GM12878 (cell line): ENCODE measurements around the gene ACTL6B. TPM values are rescaled to one million over a fixed set of nuclear protein-coding genes. Genes with fewer than 3 reads are reported as not detected.

ENCODE experiments used
- ATAC-seq: fragments of 200-7000 bp; cut with Tn5 transposase; 3 replicates; pipeline ENCODE4 v1.9.1; 2020; ENCODE audit warnings: mild to moderate bottlenecking, moderate library complexity
- BruUV-seq: library from RNA; stranded (reverse); fragments of 400-500 nt; replicated peaks from 2 replicates; lab custom pipeline; 2021; lab: Mats Ljungman, UMichigan
- CTCF ChIA-PET: fragments of 300-600 bp; sonication (Branson Sonifier 250); formaldehyde crosslinking; extraction: SDS; loops from one replicate; lab custom pipeline; 2021; ENCODE audit warnings: inconsistent platforms; lab: Yijun Ruan, JAX
- POLR2A ChIA-PET: fragments of 350-600 bp; formaldehyde crosslinking; extraction: SDS; loops from one replicate; lab custom pipeline; 2021; ENCODE audit warnings: inconsistent platforms; lab: Charles Lee
- RAD21 ChIA-PET: fragments of 300-600 bp; sonication (Branson Sonifier 250); formaldehyde crosslinking; loops from one replicate; lab custom pipeline; 2023; ENCODE audit warnings: antibody characterized with exemption; ENCODE audit not compliant: unreplicated experiment; lab: Charles Lee
- SMC1A ChIA-PET: fragments of 300-600 bp; sonication (Branson Sonifier 250); formaldehyde crosslinking; loops from one replicate; lab custom pipeline; 2023; ENCODE audit not compliant: unreplicated experiment, uncharacterized antibody; lab: Charles Lee
- DNase-seq: peaks from one replicate; pipeline ENCODE4 v3.0.0-alpha.2; 2011; ENCODE audit warnings: low read depth, low spot score
- FAIRE-seq: peaks from 3 replicates; lab custom pipeline; 2011; peaks lifted over from hg19 to GRCh38; lab: Jason Lieb, UNC
- H2AFZ ChIP-seq: 2 replicates; pipeline ENCODE4 v1.6.0; 2011; ENCODE audit warnings: low read depth, low read length, control low read depth; ENCODE audit not compliant: control insufficient read depth
- H3K27ac ChIP-seq: 2 replicates; pipeline ENCODE4 v1.5.1; 2011; ENCODE audit warnings: control low read depth; ENCODE audit not compliant: control insufficient read depth, insufficient read depth
- H3K27me3 ChIP-seq, 2 experiments: replicated peaks in 1 of 2; 2 replicates each; pipeline versions ENCODE4 v1.6.0 to v1.6.1; 2011; ENCODE audit warnings: low read length in 1 of 2; ENCODE audit not compliant: control insufficient read depth in 2 of 2, insufficient read depth in 2 of 2
- H3K36me3 ChIP-seq, 2 experiments: 2 replicates each; pipeline ENCODE4 v1.5.1; 2011; ENCODE audit warnings: low read length in 1 of 2; ENCODE audit not compliant: control insufficient read depth in 2 of 2, insufficient read depth in 2 of 2
- H3K4me1 ChIP-seq: 2 replicates; pipeline ENCODE4 v1.6.1; 2011; ENCODE audit warnings: mild to moderate bottlenecking, low read length, moderate library complexity, mixed read lengths; ENCODE audit not compliant: control insufficient read depth, insufficient read depth
- H3K4me2 ChIP-seq: 2 replicates; pipeline ENCODE4 v1.6.0; 2011; ENCODE audit warnings: control low read depth; ENCODE audit not compliant: control insufficient read depth, insufficient read depth
- H3K4me3 ChIP-seq: fragments of 200-600 bp; sonication (generic); 2 replicates; pipeline ENCODE4 v1.5.1; 2016
- H3K79me2 ChIP-seq: 2 replicates; pipeline ENCODE4 v1.6.0; 2011; ENCODE audit warnings: low read length; ENCODE audit not compliant: control insufficient read depth, insufficient read depth
- H3K9ac ChIP-seq: 2 replicates; pipeline ENCODE4 v1.8.0; 2011; ENCODE audit warnings: low read length, control low read depth, mixed read lengths; ENCODE audit not compliant: control insufficient read depth, insufficient read depth
- H3K9me3 ChIP-seq: replicated peaks from 3 replicates; pipeline ENCODE4 v1.5.1; 2011; ENCODE audit warnings: mild to moderate bottlenecking, low read length; ENCODE audit not compliant: control insufficient read depth, insufficient read depth
- H4K20me1 ChIP-seq: 2 replicates; pipeline ENCODE4 v1.6.0; 2011; ENCODE audit not compliant: control insufficient read depth, insufficient read depth
- BCL3 ChIP-seq: IDR thresholded peaks from 2 replicates; pipeline ENCODE4 v1.6.1; 2011; ENCODE audit warnings: borderline replicate concordance, low read depth, mild to moderate bottlenecking, moderate library complexity, low read length; ENCODE audit not compliant: insufficient read depth, poor library complexity, severe bottlenecking
- BCLAF1 ChIP-seq: fragments of 450-650 bp; IDR thresholded peaks from 2 replicates; pipeline ENCODE4 v1.6.1; 2017; ENCODE audit warnings: antibody characterized with exemption, mild to moderate bottlenecking, moderate library complexity
- CHD1 ChIP-seq: IDR thresholded peaks from 2 replicates; pipeline ENCODE4 v1.6.1; 2012; ENCODE audit warnings: low read depth, low read length, improper control_type of control experiment
- CREB1 ChIP-seq: IDR thresholded peaks from 2 replicates; pipeline ENCODE4 v1.6.1; 2012; ENCODE audit warnings: low read depth, mild to moderate bottlenecking, inconsistent platforms
- JUNB ChIP-seq: IDR thresholded peaks from 2 replicates; pipeline ENCODE4 v1.6.1; 2016; ENCODE audit warnings: antibody characterized with exemption, mild to moderate bottlenecking
- SKIL ChIP-seq: fragments of 450-650 bp; IDR thresholded peaks from 2 replicates; pipeline ENCODE4 v1.6.1; 2017; ENCODE audit warnings: mild to moderate bottlenecking, low read depth, inconsistent platforms; ENCODE audit not compliant: poor library complexity, severe bottlenecking
- ZZZ3 ChIP-seq: IDR thresholded peaks from 2 replicates; pipeline ENCODE4 v1.6.1; 2011; ENCODE audit warnings: low read depth; ENCODE audit not compliant: control insufficient read depth, insufficient read length
- WGBS: methylation state at CpG from one replicate; pipeline ENCODE4 v1.1.6; 2016; ENCODE audit warnings: low lambda C conversion rate; ENCODE audit not compliant: insufficient replicate concordance, insufficient coverage; ENCODE audit errors: missing lambda C conversion rate; 5-methylcytosine and 5-hydroxymethylcytosine counted together
- in situ Hi-C: fragments of 300-500 bp; cut with MboI; formaldehyde crosslinking; loops from 9 replicates; pipeline ENCODE4 v1.14.3; 2018; ENCODE audit warnings: mixed read lengths
- intact Hi-C: fragments of 100-400 bp; cut with micrococcal nuclease; formaldehyde crosslinking; loops from one replicate; pipeline ENCODE4 v1.14.2; 2022; ENCODE audit not compliant: unreplicated experiment
- polyA plus RNA-seq, 11 experiments: library from polyadenylated mRNA; depleted of rRNA in 4 of 11; unstranded in 6 of 11; stranded (reverse) in 5 of 11; fragments of >200 nt; fragmentation: Nextera tagmentation in 4 of 11; fragmentation: Illumina TruSeq in 1 of 11; extraction: Ambion mirVana in 4 of 11; extraction: Trizol in 1 of 11; gene quantifications; 1 replicate in 1 of 11; 2 replicates in 10 of 11; pipeline versions ENCODE4 v1.2.1 to v1.2.3, GENCODE V29; 2011 to 2016; ENCODE audit warnings: inconsistent platforms in 2 of 11, missing spikeins in 2 of 11, low read depth in 1 of 11
- total RNA-seq, 4 experiments: library from RNA; depleted of rRNA in 3 of 4; stranded (reverse); fragments of >200 nt in 3 of 4; fragmentation: Illumina TruSeq in 1 of 4; extraction: Trizol in 1 of 4; gene quantifications; 2 replicates each; pipeline versions ENCODE4 v1.2.1 to v1.2.3, GENCODE V29; 2013 to 2021
- TF ChIP-seq, protein P1 (sequence below): IDR thresholded peaks from 2 replicates; pipeline ENCODE4 v1.6.1; 2012; ENCODE audit warnings: mild to moderate bottlenecking, low read depth, low read length
- TF ChIP-seq, protein P2 (sequence below): IDR thresholded peaks from 2 replicates; pipeline ENCODE4 v1.6.1; 2011; ENCODE audit warnings: borderline replicate concordance, low read depth, mild to moderate bottlenecking, moderate library complexity, mixed read lengths, low read length; ENCODE audit not compliant: insufficient read depth; ENCODE audit errors: extremely low read length

The ACTL6B gene
- total and polyA plus RNA-seq, 10 of the 15 experiments (the other 5 are each of a cell fraction or from before 2014, with no cell fraction given), result not detected

DNA sequence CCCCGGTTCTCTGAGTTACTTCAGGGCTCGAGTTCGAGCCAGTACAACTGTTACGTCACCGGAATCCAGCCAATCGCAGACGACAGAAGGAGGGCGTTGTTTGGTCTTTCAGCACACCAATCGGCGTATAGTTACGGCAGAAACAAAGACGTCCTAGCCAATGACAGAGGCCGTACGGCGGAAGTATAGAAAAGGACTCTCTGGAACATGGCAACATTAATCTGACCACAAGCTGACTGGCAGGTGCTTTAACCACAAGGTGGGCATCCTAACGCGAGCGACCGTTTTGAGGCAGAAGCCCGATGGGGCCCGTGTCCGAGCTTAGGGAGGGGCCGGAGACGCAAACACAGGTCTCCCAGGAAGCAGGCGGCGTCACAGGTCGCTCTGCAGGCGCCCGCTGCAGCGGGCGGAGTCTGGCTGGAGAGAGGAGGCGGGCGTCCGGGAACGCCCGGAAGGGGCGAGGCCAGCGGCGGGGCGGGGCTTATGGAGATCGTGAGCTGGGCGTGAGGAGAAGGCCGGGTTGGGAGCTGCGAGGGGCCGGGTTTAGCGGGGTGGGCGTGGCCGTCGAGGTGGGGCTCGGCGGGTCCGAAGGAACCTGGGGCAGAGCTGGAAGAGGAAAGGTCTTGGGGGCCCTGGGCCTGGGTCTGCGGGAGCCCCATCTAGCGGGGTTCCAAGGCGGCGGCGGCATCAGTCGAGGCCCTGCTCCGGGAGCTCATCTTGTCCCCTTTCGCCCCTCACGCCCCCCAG lies 44.1 kb downstream of the ACTL6B start, which contains the start of gene MOSPD3:
Gene MOSPD3 (plus strand): TSS at position 558 of the 747 bp plus-strand sequence. CDS start 252 bp downstream, outside the sequence.
- Histone ChIP-seq H3K9me3 (no peaks in the 10 kb centered on the region), H2AFZ (peak within 1 kb of the TSS; percentile 99), H4K20me1 (no peaks in the 10 kb centered on the region), H3K36me3 (no peaks in the 10 kb centered on the region), H3K4me1 (peaks cover 5% of the 10 kb centered on the region), H3K4me2 (peak within 1 kb of the TSS; percentile 100), H3K27ac (peak within 1 kb of the TSS; percentile 97), H3K27me3 (peaks cover 0 to 3% of the 10 kb centered on the region in 2 experiments; a peak in 2 of 4 replicates), H3K79me2 (no peaks in the 10 kb centered on the region), H3K9ac (peak within 1 kb of the TSS; percentile 88), H3K4me3 (peak within 1 kb of the TSS; percentile 75)
- DNase-seq (peak; percentile 99), ATAC-seq (peak; percentile 98), FAIRE-seq (peak; percentile 100)
- ChIA-PET CTCF (interaction anchor here (0.6 to 6.6 kb wide), 17 partner anchors 9 to 240 kb away, joined by 3 to 35 read pairs (median 4); partner anchors contain the start of genes FBXO24, LRCH4, PCOLCE and POP7), SMC1A (interaction anchor here (0.6 to 2.4 kb wide), 8 partner anchors 14 to 147 kb away, joined by 3 to 10 read pairs (median 4); partner anchors contain the start of genes FBXO24, LRCH4 and POP7), POLR2A (interaction anchor here (0.6 to 2.2 kb wide), 17 partner anchors 9 to 780 kb away, joined by 3 to 28 read pairs (median 4); partner anchors contain the start of genes AGFG2, FBXO24, GNB2 and LRCH4), RAD21 (interaction anchor here (0.7 to 2.2 kb wide), 12 partner anchors 18 to 191 kb away, joined by 3 to 15 read pairs (median 4); partner anchors contain the start of genes FBXO24, LRCH4 and POP7)
- intact Hi-C loops (loop anchor here (2.0 to 5.0 kb wide), 2 partner anchors 61 to 85 kb away; partner anchors contain the start of gene GNB2), in situ Hi-C loops (no loop called here)
- no TSS peak for BruUV-seq
- WGBS, result 1% methylated on average over 53 of the region's 61 CpGs
- peak; percentile 89 for TF ChIP-seq CREB1
- TF ChIP-seq, protein P1, sequence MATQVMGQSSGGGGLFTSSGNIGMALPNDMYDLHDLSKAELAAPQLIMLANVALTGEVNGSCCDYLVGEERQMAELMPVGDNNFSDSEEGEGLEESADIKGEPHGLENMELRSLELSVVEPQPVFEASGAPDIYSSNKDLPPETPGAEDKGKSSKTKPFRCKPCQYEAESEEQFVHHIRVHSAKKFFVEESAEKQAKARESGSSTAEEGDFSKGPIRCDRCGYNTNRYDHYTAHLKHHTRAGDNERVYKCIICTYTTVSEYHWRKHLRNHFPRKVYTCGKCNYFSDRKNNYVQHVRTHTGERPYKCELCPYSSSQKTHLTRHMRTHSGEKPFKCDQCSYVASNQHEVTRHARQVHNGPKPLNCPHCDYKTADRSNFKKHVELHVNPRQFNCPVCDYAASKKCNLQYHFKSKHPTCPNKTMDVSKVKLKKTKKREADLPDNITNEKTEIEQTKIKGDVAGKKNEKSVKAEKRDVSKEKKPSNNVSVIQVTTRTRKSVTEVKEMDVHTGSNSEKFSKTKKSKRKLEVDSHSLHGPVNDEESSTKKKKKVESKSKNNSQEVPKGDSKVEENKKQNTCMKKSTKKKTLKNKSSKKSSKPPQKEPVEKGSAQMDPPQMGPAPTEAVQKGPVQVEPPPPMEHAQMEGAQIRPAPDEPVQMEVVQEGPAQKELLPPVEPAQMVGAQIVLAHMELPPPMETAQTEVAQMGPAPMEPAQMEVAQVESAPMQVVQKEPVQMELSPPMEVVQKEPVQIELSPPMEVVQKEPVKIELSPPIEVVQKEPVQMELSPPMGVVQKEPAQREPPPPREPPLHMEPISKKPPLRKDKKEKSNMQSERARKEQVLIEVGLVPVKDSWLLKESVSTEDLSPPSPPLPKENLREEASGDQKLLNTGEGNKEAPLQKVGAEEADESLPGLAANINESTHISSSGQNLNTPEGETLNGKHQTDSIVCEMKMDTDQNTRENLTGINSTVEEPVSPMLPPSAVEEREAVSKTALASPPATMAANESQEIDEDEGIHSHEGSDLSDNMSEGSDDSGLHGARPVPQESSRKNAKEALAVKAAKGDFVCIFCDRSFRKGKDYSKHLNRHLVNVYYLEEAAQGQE, result no peak
- TF ChIP-seq SKIL, result no peak
- TF ChIP-seq, protein P2, sequence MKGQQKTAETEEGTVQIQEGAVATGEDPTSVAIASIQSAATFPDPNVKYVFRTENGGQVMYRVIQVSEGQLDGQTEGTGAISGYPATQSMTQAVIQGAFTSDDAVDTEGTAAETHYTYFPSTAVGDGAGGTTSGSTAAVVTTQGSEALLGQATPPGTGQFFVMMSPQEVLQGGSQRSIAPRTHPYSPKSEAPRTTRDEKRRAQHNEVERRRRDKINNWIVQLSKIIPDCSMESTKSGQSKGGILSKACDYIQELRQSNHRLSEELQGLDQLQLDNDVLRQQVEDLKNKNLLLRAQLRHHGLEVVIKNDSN, result no peak
- no peak for TF ChIP-seq BCLAF1
- TF ChIP-seq BCL3, result no peak
- no peak for TF ChIP-seq ZZZ3
- TF ChIP-seq CHD1, result no peak
- no peak for TF ChIP-seq JUNB
